ENCODE measurements around the gene TDP1. TPM values are rescaled to one million over a fixed set of nuclear protein-coding genes. Genes with fewer than 3 reads are reported as not detected.

TDP1 gene
- total and polyA plus RNA-seq, 10 donors = 5.9 to 31.2 (median 24.2) TPM

GRCh38 chr14:89960914-89961313 lies 5.2 kb downstream of the TDP1 start:
- WGBS, 5 donors = 85 to 97% (median 90%) methylated on average over 3 of the region's 3 CpGs
- Histone ChIP-seq H3K4me3 (no peak overlapping the region), H3K36me3 (peaks cover 0 to 58% (median 16%) of the 10 kb centered on the region in 6 donors), H3K27me3 (replicated peaks in 1 of 7) (no peaks in the 10 kb centered on the region), H3K9me3 (no peaks in the 10 kb centered on the region), H3K4me1 (peaks cover 9 to 49% (median 27%) of the 10 kb centered on the region in 6 donors), H3K27ac (no peak overlapping the region)
- no peak for TF ChIP-seq POLR2AphosphoS5 (IDR thresholded peaks at IDR 0.05)
- no peak for TF ChIP-seq CTCF (IDR thresholded peaks at IDR 0.05 in 8 of 11, conservative IDR thresholded peaks at IDR 0.05 in 3 of 11)
- TF ChIP-seq POLR2A (IDR thresholded peaks at IDR 0.05) = no peak
- DNase-seq = no peak
- intact Hi-C loops (cut with DNase I; ENCODE audit: low total_unique reads) = no loop called here

GRCh38 chr14:89963288-89963978 lies 7.7 kb downstream of the TDP1 start:
- Histone ChIP-seq H3K9me3 (no peaks in the 10 kb centered on the region), H3K27ac (no peak overlapping the region), H3K36me3 (peaks cover 0 to 74% (median 29%) of the 10 kb centered on the region in 6 donors), H3K27me3 (replicated peaks in 1 of 7) (no peaks in the 10 kb centered on the region), H3K4me1 (peaks cover 0 to 27% (median 8%) of the 10 kb centered on the region in 6 donors), H3K4me3 (no peak overlapping the region)
- intact Hi-C loops (cut with DNase I; ENCODE audit: low total_unique reads) = no loop called here
- 90 to 96% (median 96%) methylated on average over 10 of the region's 10 CpGs for WGBS, 5 donors
- no peak for DNase-seq
- no peak for TF ChIP-seq CTCF (IDR thresholded peaks at IDR 0.05 in 8 of 11, conservative IDR thresholded peaks at IDR 0.05 in 3 of 11)

GRCh38 chr14:89965839-89966238 lies 10.1 kb downstream of the TDP1 start:
- Histone ChIP-seq H3K9me3 (no peaks in the 10 kb centered on the region), H3K4me1 (peaks cover 0 to 5% (median under 1%) of the 10 kb centered on the region in 6 donors), H3K27ac (no peak overlapping the region), H3K27me3 (replicated peaks in 1 of 7) (no peaks in the 10 kb centered on the region), H3K36me3 (peaks cover 0 to 88% (median 44%) of the 10 kb centered on the region in 6 donors), H3K4me3 (no peak overlapping the region)
- no peak for DNase-seq
- WGBS, 5 donors = 95 to 100% (median 97%) methylated on average over 1 of the region's 1 CpG
- intact Hi-C loops (cut with DNase I; ENCODE audit: low total_unique reads) = no loop called here
- no peak for TF ChIP-seq POLR2A (IDR thresholded peaks at IDR 0.05)
- no peak for TF ChIP-seq POLR2AphosphoS5 (IDR thresholded peaks at IDR 0.05)

GRCh38 chr14:89973234-89973823 lies 17.6 kb downstream of the TDP1 start:
- H3K36me3 ChIP-seq = peaks cover 0 to 98% (median 73%) of the 10 kb centered on the region in 6 donors
- H3K9me3 ChIP-seq = no peaks in the 10 kb centered on the region
- H3K4me1 ChIP-seq = peaks cover 0 to 8% (median 1%) of the 10 kb centered on the region in 6 donors
- DNase-seq = peak; percentile 75
- peak overlapping the region in 2 of 8 donors; percentile 55 to 61 for H3K27ac ChIP-seq
- WGBS, 5 donors = 64 to 69% (median 66%) methylated on average over 7 of the region's 7 CpGs
- intact Hi-C loops (cut with DNase I; ENCODE audit: low total_unique reads) = loop anchor here (5.0 kb wide), 1 partner anchor 264 kb away; no protein-coding TSS in a partner anchor
- H3K27me3 ChIP-seq (replicated peaks in 1 of 7) = no peaks in the 10 kb centered on the region
- H3K4me3 ChIP-seq = no peak overlapping the region
- TF ChIP-seq POLR2AphosphoS5 (IDR thresholded peaks at IDR 0.05) (no peak), CTCF (IDR thresholded peaks at IDR 0.05 in 8 of 11, conservative IDR thresholded peaks at IDR 0.05 in 3 of 11) (peak; percentile 43 to 88 (median 69))

Data from spleen (tissue), 11 donors.